ENCODE results near the gene PPM1L.

DNA sequence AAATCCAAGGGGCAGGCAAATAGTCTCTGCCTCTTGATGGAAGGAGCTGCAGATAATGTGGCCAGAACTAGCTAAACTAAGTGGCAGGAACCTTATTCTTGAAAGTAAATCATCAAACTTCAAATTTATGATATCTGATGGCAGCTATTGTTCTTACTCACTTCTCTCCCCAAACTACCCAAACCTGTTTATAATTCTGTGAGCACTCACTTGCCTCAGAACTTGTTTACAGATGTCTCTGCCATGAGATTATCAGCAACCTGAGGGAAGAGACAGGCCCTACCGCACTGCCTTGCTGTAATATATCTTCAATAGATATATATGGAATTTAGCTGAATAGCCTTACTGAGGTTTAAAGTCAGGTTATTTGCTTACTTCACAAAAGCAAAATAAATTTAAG lies 351.3 kb downstream of the PPM1L start:
- TF ChIP-seq CTCF (IDR thresholded peaks at IDR 0.05) = no peak
- no peak for TF ChIP-seq POLR2A (IDR thresholded peaks at IDR 0.05; ENCODE audit: low read depth)
- TF ChIP-seq EP300 (IDR thresholded peaks at IDR 0.05) = no peak
- no peak for TF ChIP-seq POLR2AphosphoS5 (IDR thresholded peaks at IDR 0.05)
